ENCODE data around the gene ATP8A2.

DNA sequence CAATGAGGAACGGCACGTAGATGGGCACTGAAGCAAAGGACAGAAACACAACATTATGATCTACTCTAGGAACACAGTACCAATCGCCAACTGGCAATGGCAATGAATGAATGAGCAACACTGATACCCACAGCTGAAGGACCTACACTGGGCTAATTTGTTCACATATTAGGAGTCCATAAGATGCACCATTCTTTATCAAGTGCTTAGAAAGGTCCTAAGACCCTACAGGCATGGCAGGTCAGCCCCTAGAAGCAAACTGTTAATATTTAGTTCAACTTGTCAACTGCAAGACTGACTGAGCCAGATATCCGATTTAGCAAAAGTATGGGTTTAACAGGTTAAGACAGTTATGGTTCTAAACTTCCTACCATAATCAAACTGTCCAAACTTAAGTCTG lies 675.3 kb downstream of the ATP8A2 start:
- TF ChIP-seq CTCF (IDR thresholded peaks at IDR 0.05; ENCODE audit: poor library complexity, severe bottlenecking) (no peak), REST (IDR thresholded peaks at IDR 0.05; ENCODE audit: borderline replicate concordance) (no peak), EZH2 (IDR thresholded peaks at IDR 0.05; ENCODE audit: borderline replicate concordance, insufficient read depth, low read length, poor library complexity, severe bottlenecking) (no peak), POLR2AphosphoS5 (IDR thresholded peaks at IDR 0.05) (no peak)
